NK-92 (cell line): ENCODE measurements around the gene PPM1H.

Experiments
- DNase-seq: peaks from one replicate; lab custom pipeline; 2025; ENCODE audit not compliant: unreplicated experiment; lab: John Stamatoyannopoulos, UW

Gene PPM1H

GRCh38 chr12:62657363-62657632 lies 277.7 kb downstream of the PPM1H start:
- no peak for DNase-seq

GRCh38 chr12:62656591-62657362 lies 278.2 kb downstream of the PPM1H start:
- DNase-seq = no peak

- DNase-seq = no peak
Observed at GRCh38 chr12:62655666-62656151, 279.2 kb downstream of the PPM1H start.

- DNase-seq = no peak
Observed at GRCh38 chr12:62654326-62655241, 280.4 kb downstream of the PPM1H start.

- DNase-seq = no peak
Observed at GRCh38 chr12:62653740-62654139, 281.2 kb downstream of the PPM1H start.

- no peak for DNase-seq
Observed at GRCh38 chr12:62653304-62653703, 281.6 kb downstream of the PPM1H start.

- DNase-seq = no peak
Observed at GRCh38 chr12:62651138-62651537, 283.8 kb downstream of the PPM1H start.

GRCh38 chr12:62649412-62650138 lies 285.4 kb downstream of the PPM1H start:
- no peak for DNase-seq

GRCh38 chr12:62647586-62647985 lies 287.4 kb downstream of the PPM1H start:
- no peak for DNase-seq

GRCh38 chr12:62646566-62646965 lies 288.4 kb downstream of the PPM1H start:
- DNase-seq = no peak

GRCh38 chr12:62643486-62643885 lies 291.5 kb downstream of the PPM1H start:
- no peak for DNase-seq

- DNase-seq = no peak
Observed at GRCh38 chr12:62642486-62642885, 292.5 kb downstream of the PPM1H start.

GRCh38 chr12:62640910-62641448 lies 294.0 kb downstream of the PPM1H start:
- no peak for DNase-seq

- DNase-seq = no peak
Observed at GRCh38 chr12:62637679-62638078, 297.3 kb downstream of the PPM1H start.

GRCh38 chr12:62635649-62636048 lies 299.3 kb downstream of the PPM1H start:
- no peak for DNase-seq

- DNase-seq = no peak
Observed at GRCh38 chr12:62632411-62632918, 302.5 kb downstream of the PPM1H start.

GRCh38 chr12:62631471-62632410 lies 303.2 kb downstream of the PPM1H start:
- no peak for DNase-seq

GRCh38 chr12:62629971-62630739 lies 304.8 kb downstream of the PPM1H start:
- no peak for DNase-seq

GRCh38 chr12:62629413-62629812 lies 305.5 kb downstream of the PPM1H start:
- DNase-seq = no peak
